Colonic mucosa (tissue), 4 donors: ENCODE data around the gene CDH4. TPM values are rescaled to one million over a fixed set of nuclear protein-coding genes. Genes with fewer than 3 reads are reported as not detected.

ENCODE experiments used
- DNase-seq: peaks from one replicate; pipeline ENCODE4 v3.0.0-alpha.2; 2020
- H3K27ac ChIP-seq: fragments of 200-600 bp; one replicate; pipeline ENCODE4 v1.8.0; 2021
- H3K27me3 ChIP-seq: fragments of 200-600 bp; one replicate; pipeline ENCODE4 v1.8.0; 2021
- H3K36me3 ChIP-seq: fragments of 200-600 bp; one replicate; pipeline ENCODE4 v1.8.0; 2021
- H3K4me1 ChIP-seq: fragments of 200-600 bp; one replicate; pipeline ENCODE4 v1.8.0; 2021; ENCODE audit warnings: mild to moderate bottlenecking
- H3K4me3 ChIP-seq: fragments of 200-600 bp; one replicate; pipeline ENCODE4 v1.8.0; 2021
- H3K9ac ChIP-seq, 2 donors: one replicate each; pipeline ENCODE4 v1.7.0; 2013; ENCODE audit warnings: control low read depth in 2 of 2, low read depth in 2 of 2, low read length in 2 of 2
- H3K9me3 ChIP-seq: fragments of 200-600 bp; one replicate; pipeline ENCODE4 v1.8.0; 2021
- intact Hi-C: fragments of 100-400 bp; cut with DNase I; formaldehyde crosslinking; loops from one replicate; pipeline ENCODE4 v1.14.1; 2022
- total RNA-seq, 2 donors: library from RNA; stranded (reverse); fragmentation: NEBNext Ultra II Directional in 1 of 2; extraction: Animal tissue kit (Norgen Biotek cat#: 25700) in 1 of 2; gene quantifications; one replicate each; pipeline ENCODE4 v1.2.1, GENCODE V29; 2021
- TF ChIP-seq, protein P1 (sequence below): fragments of 200-600 bp; IDR thresholded peaks from one replicate; pipeline ENCODE4 v1.8.0; 2022; ENCODE audit warnings: antibody characterized with exemption, mild to moderate bottlenecking
- donor health status: healthy.
- donor health status: DM: no; HTN: no; CAD: no.
- donor health status: DM: no; HTN: no; CAD: no.

Gene CDH4
- total RNA-seq, 2 donors from 2014 or later: 0.08 TPM; not detected in 1

DNA sequence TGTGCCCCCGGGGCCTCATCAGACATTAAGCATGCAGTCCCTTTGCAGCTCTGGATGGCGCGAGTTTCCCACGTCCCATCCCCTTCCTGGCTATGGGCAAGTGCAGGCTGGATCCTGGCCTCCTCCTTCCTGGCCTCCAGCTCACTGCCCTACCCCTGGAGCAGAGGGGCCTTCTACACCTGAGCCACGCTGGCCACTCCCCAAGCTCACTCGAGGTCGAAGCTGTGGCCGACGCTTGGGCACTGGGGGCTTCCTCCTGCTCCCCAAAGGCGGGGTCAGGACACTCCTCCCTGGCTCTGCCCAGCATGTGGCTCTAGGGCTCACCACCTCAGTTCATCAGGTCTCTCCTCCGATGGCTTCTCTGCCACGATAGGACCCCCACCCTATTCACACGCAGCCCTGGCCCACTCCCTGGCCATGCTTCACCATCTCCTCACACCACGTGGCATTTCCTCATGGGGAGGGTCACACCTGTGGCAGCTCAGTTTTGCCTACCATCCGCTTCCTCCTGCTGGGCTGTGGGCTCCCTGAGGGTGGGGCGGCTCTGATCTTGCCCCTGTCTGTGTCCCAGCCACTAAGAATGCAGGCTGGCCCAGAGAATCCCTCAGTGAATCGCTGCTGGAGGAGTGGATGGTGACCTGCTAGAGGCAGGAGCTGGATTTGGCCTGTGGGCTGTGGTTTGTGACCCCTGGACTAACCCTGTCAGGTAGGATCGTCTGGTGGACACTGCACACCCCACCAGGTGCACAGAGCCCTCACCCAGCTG, 532.9 kb downstream of the CDH4 start:
- DNase-seq: no peak
- Histone ChIP-seq H3K4me1 (no peaks in the 10 kb centered on the region), H3K9me3 (no peaks in the 10 kb centered on the region), H3K9ac (no peak overlapping the region), H3K27me3 (no peaks in the 10 kb centered on the region), H3K4me3 (no peak overlapping the region), H3K27ac (no peak overlapping the region), H3K36me3 (no peaks in the 10 kb centered on the region)
- intact Hi-C loops: no loop called here
- TF ChIP-seq, protein P1, sequence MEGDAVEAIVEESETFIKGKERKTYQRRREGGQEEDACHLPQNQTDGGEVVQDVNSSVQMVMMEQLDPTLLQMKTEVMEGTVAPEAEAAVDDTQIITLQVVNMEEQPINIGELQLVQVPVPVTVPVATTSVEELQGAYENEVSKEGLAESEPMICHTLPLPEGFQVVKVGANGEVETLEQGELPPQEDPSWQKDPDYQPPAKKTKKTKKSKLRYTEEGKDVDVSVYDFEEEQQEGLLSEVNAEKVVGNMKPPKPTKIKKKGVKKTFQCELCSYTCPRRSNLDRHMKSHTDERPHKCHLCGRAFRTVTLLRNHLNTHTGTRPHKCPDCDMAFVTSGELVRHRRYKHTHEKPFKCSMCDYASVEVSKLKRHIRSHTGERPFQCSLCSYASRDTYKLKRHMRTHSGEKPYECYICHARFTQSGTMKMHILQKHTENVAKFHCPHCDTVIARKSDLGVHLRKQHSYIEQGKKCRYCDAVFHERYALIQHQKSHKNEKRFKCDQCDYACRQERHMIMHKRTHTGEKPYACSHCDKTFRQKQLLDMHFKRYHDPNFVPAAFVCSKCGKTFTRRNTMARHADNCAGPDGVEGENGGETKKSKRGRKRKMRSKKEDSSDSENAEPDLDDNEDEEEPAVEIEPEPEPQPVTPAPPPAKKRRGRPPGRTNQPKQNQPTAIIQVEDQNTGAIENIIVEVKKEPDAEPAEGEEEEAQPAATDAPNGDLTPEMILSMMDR: no peak

DNA sequence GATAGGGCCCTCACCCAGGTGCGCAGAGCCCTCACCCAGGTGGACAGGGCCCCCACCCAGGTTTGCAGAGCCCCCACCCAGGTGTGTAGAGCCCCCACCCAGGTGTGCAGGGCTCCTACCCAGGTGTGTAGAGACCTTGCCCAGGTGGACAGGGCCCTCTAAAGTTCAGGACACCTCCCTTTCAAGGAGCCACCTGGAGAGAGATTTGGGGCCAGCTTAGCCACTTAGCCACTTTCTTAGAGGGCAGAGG, 533.4 kb downstream of the CDH4 start:
- H3K4me3 ChIP-seq: no peak overlapping the region
- H3K27ac ChIP-seq: no peak overlapping the region
- H3K9me3 ChIP-seq: no peaks in the 10 kb centered on the region
- H3K4me1 ChIP-seq: no peaks in the 10 kb centered on the region
- no peak for DNase-seq
- TF ChIP-seq, protein P1: no peak
- H3K9ac ChIP-seq: no peak overlapping the region
- H3K36me3 ChIP-seq: no peaks in the 10 kb centered on the region
- intact Hi-C loops: no loop called here
- no peaks in the 10 kb centered on the region for H3K27me3 ChIP-seq

DNA sequence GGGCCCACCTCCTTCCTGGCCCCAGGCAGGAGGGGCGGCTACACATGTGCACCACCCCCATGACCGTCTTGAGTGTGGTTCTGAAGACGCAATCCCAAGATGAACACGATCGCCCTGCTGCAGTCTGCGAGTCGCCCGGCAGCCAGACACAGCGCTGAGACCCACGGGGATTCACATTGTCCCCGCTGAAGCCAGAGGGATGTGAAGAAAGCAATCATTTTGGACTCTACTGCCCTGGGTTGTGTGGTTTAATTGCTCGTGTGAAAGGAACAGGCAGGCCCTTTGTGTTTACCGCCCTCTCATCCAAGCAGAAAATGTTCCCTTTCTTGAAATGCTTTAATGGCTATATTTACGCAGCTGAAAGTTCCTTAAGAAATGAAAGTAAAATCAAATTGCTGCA, 534.2 kb downstream of the CDH4 start:
- H3K27ac ChIP-seq: no peak overlapping the region
- H3K9me3 ChIP-seq: no peaks in the 10 kb centered on the region
- H3K36me3 ChIP-seq: no peaks in the 10 kb centered on the region
- no peak overlapping the region for H3K9ac ChIP-seq
- H3K27me3 ChIP-seq: no peaks in the 10 kb centered on the region
- TF ChIP-seq, protein P1: no peak
- H3K4me1 ChIP-seq: no peaks in the 10 kb centered on the region
- H3K4me3 ChIP-seq: no peak overlapping the region
- intact Hi-C loops: no loop called here
- DNase-seq: no peak

DNA sequence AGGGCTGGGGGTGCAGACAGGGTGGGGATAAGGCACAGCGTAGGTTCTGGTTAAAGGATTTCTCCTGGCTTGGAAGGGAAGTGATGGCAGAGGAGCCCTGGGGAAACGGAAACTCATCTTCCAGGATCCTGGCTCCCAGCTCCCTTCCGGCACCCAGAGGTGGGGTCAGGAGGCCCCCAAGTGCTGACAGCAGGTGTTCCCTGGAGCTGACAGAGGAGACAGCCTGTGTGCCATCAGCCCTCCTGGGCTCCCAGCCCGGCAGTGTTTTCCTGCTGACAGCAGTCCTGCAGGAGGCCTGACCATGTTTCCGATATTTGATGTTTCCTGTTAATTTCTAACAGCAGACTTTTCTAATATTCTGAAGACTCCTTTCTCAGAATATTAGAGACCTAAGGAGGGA, 536.3 kb downstream of the CDH4 start:
- no peak overlapping the region for H3K9ac ChIP-seq
- DNase-seq: no peak
- TF ChIP-seq, protein P1: no peak
- no peak overlapping the region for H3K4me3 ChIP-seq
- H3K36me3 ChIP-seq: no peaks in the 10 kb centered on the region
- H3K27ac ChIP-seq: no peak overlapping the region
- no peaks in the 10 kb centered on the region for H3K27me3 ChIP-seq
- no peaks in the 10 kb centered on the region for H3K4me1 ChIP-seq
- H3K9me3 ChIP-seq: no peaks in the 10 kb centered on the region
- intact Hi-C loops: no loop called here

DNA sequence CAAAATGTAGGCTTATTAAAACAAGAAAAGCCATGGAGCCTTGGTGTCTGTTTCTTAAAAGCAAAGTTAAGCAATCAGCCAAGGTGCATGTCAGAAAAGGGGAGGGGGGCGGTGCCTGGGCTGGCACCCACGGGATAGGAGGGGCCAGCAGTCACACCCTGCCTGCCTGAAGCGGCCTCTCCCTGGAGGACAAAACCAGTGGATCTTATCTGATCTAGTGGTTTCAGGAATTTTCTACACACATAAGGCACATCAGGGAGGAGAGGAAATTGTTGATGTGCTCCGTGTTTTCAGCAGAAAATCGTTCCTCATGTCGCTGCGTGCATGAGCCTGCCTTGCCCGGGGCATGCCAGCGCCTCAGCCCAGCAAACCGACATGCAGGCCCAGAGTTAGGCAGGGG, 537.3 kb downstream of the CDH4 start:
- TF ChIP-seq, protein P1: no peak
- Histone ChIP-seq H3K9me3 (no peaks in the 10 kb centered on the region), H3K4me1 (no peaks in the 10 kb centered on the region), H3K4me3 (no peak overlapping the region), H3K9ac (no peak overlapping the region), H3K36me3 (no peaks in the 10 kb centered on the region), H3K27me3 (no peaks in the 10 kb centered on the region), H3K27ac (no peak overlapping the region)
- intact Hi-C loops: no loop called here
- no peak for DNase-seq
